Type B pancreatic cell (in vitro differentiated cells): ENCODE measurements around the gene MOGAT1. TPM values are rescaled to one million over a fixed set of nuclear protein-coding genes. Genes with fewer than 3 reads are reported as not detected.

Source experiments
- DNase-seq: peaks from one replicate; pipeline ENCODE4 v3.0.0; 2021; ENCODE audit warnings: mixed read lengths; ENCODE audit not compliant: unreplicated experiment; ENCODE audit errors: extremely low spot score
- H3K27ac Mint-ChIP-seq: 2 replicates; pipeline ENCODE4 v1.8.0; 2021; ENCODE audit warnings: mild to moderate bottlenecking, mixed read lengths
- H3K27me3 Mint-ChIP-seq: 2 replicates; pipeline ENCODE4 v1.8.0; 2021; ENCODE audit warnings: mixed read lengths
- H3K36me3 Mint-ChIP-seq: 2 replicates; pipeline ENCODE4 v1.8.0; 2021; ENCODE audit warnings: mixed read lengths
- H3K4me1 Mint-ChIP-seq: one replicate; pipeline ENCODE4 v1.8.0; 2021; ENCODE audit warnings: mixed read lengths; ENCODE audit not compliant: unreplicated experiment
- H3K4me3 Mint-ChIP-seq: 2 replicates; pipeline ENCODE4 v1.8.0; 2021; ENCODE audit warnings: mild to moderate bottlenecking, mixed read lengths
- H3K9me3 Mint-ChIP-seq: 2 replicates; pipeline ENCODE4 v1.8.0; 2021; ENCODE audit warnings: mixed read lengths
- total RNA-seq: library from RNA; stranded (reverse); gene quantifications from 2 replicates; pipeline ENCODE4 v1.2.1, GENCODE V29; 2021; ENCODE audit warnings: low replicate concordance
- TF ChIP-seq, protein P1 (sequence below): fragments of 200-600 bp; sonication (generic); conservative IDR thresholded peaks from 2 replicates; pipeline ENCODE4 v1.5.0; 2021; ENCODE audit warnings: antibody characterized with exemption, mild to moderate bottlenecking

MOGAT1 gene
- total RNA-seq, 1 donor from 2014 or later: not detected

DNA sequence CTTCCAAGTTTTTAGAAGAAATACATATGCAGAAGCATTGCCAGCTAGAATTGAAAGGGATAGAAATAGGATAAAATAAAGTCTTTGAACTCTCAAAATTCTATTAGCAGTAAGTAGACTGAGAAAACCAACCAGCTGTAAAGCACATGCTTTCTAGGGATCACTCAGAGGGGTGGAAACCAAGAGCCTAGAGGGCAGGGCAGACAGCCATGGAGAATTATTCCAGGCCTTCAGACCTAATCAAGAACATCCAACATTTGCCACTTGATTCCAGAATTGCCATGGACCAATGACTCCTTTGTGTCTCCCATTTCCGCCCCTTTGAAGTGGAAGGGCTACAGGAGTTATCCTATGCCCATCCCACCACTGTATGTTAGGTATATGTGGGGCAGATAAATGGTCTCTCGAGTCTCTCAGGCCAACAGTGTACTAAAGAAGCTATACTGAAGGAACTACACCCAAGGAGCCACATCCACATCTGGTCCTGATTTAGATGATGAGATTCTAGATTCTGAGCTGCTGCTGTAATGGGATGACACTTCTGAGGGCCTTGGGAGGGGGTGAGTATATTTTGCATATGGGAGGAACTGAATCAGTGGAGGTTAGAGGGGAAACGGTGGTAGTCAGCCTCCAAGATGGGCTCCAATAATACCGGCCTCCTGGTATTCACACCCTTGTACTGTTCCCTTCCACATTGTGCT is 19.6 kb upstream of the MOGAT1 start:
- H3K4me3 Mint-ChIP-seq: peak overlapping the region; percentile 6
- no peaks in the 10 kb centered on the region for H3K27me3 Mint-ChIP-seq
- TF ChIP-seq, protein P1, sequence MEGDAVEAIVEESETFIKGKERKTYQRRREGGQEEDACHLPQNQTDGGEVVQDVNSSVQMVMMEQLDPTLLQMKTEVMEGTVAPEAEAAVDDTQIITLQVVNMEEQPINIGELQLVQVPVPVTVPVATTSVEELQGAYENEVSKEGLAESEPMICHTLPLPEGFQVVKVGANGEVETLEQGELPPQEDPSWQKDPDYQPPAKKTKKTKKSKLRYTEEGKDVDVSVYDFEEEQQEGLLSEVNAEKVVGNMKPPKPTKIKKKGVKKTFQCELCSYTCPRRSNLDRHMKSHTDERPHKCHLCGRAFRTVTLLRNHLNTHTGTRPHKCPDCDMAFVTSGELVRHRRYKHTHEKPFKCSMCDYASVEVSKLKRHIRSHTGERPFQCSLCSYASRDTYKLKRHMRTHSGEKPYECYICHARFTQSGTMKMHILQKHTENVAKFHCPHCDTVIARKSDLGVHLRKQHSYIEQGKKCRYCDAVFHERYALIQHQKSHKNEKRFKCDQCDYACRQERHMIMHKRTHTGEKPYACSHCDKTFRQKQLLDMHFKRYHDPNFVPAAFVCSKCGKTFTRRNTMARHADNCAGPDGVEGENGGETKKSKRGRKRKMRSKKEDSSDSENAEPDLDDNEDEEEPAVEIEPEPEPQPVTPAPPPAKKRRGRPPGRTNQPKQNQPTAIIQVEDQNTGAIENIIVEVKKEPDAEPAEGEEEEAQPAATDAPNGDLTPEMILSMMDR: no peak
- H3K36me3 Mint-ChIP-seq: peaks cover 5% of the 10 kb centered on the region
- H3K4me1 Mint-ChIP-seq: peaks cover 27% of the 10 kb centered on the region
- no peaks in the 10 kb centered on the region for H3K9me3 Mint-ChIP-seq
- H3K27ac Mint-ChIP-seq: no peak overlapping the region
- DNase-seq: no peak

DNA sequence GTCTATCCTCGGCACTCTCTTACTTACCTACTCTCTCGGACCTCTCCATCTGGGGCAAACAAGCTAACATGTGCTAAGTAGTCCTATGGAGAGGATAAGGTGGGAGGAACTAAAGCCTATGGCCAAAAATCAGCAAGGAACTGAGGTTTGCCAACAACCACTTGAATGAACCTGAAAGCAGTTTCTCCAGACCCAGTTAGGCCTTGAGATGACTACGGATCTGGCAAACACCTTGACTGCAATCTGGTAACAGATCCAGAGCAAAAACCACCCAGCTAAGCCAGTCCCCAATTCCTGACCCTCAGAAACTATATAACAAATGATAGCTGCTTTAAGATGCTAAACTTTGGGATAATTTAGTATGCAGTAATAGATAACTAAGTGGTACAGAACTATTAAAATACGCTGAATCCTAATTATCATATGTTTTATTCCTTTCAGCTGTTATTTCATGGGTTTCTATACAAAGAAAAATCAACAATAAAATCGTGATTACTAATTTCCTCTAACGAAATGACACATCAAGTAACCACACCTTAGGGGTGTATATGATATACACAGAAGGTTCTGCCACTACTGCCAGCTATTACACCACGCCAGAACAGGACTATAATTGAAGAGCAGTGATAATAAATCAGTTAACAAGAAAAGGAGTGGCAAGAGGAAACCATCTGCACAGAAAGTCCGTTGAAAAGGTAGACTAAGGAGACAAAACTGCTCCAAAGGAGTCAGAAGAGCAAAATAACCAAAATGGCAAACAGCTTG is 18.8 kb upstream of the MOGAT1 start:
- Mint-ChIP-seq H3K27me3 (no peaks in the 10 kb centered on the region), H3K9me3 (no peaks in the 10 kb centered on the region), H3K4me3 (peak overlapping the region; percentile 60), H3K27ac (peak overlapping the region; percentile 2), H3K36me3 (peaks cover 4% of the 10 kb centered on the region), H3K4me1 (peaks cover 32% of the 10 kb centered on the region)
- TF ChIP-seq, protein P1: no peak
- no peak for DNase-seq

DNA sequence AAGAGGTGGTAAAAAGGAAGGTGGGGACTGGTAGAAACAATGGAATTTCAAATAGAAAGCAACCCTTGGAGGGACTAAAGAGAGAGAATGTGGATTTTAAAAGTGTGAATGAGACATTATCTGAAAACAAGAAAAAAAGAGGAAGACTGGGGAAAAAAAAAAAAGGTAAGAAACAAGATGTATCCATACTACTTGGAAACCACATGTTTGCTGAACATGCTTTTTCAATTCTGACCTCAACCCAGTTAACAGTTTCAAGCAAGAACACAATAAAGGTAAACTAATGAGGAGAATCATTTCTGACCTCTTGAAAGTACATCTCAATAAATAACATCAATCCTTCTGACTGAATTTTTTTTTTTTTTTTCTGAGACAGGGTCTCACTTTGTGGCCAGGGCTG is 18.2 kb upstream of the MOGAT1 start:
- peak overlapping the region; percentile 2 for H3K27ac Mint-ChIP-seq

DNA sequence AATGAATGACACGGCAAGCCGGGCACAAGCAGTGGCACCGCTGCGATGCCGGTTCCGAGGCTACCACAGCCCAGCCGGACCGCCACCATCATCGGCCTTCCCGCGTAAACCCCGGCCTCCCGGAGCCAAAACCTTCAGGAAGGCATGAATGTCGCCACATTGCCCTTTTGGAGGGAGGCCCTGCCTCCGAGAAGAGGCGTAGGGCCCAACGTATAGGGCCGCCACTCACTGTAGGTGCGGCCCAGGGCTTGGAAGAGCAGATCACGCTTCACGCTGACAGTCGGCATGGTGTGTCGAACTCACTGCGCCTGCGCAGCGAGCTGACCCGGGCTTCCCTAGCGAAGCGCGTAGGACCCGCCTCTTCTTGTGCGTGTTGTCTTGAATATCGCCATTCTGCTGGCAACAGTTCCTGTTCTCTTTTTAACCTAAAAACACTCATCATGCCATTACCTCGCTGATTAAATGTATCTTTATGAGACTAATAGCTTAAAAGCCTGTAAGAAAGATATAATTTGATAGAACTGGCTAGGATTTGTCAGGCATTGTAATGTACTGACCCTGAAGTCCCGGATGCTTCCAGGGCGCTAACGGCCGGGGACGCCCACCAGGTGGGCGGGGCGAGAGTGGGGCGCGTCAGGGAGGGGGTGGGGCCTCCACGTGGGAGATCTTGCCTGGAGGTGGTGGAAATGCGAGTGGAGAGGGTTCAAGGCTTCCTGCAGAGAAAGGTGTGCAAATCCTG is 15.5 kb upstream of the MOGAT1 start, which contains the start of gene FARSB:
Gene FARSB (minus strand): TSS at position 306 of the 739 bp plus-strand sequence. CDS start 19 bp downstream, at position 287.
- DNase-seq: peak; percentile 92
- no peaks in the 10 kb centered on the region for H3K9me3 Mint-ChIP-seq
- H3K4me1 Mint-ChIP-seq: peaks cover 32% of the 10 kb centered on the region
- H3K27me3 Mint-ChIP-seq: no peaks in the 10 kb centered on the region
- TF ChIP-seq, protein P1: no peak
- peak within 1 kb of the TSS; percentile 100 for H3K27ac Mint-ChIP-seq
- H3K36me3 Mint-ChIP-seq: peaks cover 4% of the 10 kb centered on the region
- H3K4me3 Mint-ChIP-seq: peak within 1 kb of the TSS; percentile 97

More for the DNA sequence above, 18.2 kb upstream of the MOGAT1 start:
- DNase-seq: no peak
- Mint-ChIP-seq H3K9me3 (no peaks in the 10 kb centered on the region), H3K4me1 (peaks cover 32% of the 10 kb centered on the region), H3K27me3 (no peaks in the 10 kb centered on the region), H3K36me3 (peaks cover 4% of the 10 kb centered on the region), H3K4me3 (peak overlapping the region; percentile 60)
- TF ChIP-seq, protein P1: no peak
